ENCODE measurements around the gene GPR157.

DNA sequence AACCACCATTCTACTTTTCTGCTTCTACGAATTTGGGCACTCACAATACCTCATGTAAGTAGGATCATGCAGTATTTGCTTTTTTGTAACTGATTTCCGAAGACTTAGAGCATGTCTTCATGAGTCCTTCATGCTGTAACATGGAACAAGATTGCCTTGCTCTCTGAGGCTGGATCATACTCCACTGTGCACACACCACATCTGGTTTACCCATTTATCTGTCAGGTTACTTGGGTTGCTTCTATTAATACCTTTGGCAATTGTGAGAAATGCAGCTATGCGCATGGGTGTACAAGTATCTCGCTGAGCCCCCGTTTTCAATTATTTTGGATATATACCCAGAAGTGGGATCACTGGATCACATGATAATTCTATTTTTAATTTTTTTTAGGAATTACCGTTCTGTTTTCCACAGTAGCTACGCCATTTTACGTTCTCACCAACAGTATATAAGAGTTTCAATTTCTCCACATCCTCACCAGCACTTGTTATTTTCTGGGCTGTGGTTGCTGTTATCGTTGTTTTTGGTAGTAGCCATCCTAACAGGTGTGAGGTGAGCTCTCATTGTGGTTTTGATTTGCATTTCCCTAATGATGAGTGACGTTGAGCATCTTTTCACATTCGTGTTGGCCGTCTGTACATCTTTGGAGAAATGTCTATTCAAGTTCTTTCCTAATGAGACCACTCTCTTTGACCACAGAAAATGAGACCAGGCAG, 48.8 kb downstream of the GPR157 start:
- TF ChIP-seq, protein P1, sequence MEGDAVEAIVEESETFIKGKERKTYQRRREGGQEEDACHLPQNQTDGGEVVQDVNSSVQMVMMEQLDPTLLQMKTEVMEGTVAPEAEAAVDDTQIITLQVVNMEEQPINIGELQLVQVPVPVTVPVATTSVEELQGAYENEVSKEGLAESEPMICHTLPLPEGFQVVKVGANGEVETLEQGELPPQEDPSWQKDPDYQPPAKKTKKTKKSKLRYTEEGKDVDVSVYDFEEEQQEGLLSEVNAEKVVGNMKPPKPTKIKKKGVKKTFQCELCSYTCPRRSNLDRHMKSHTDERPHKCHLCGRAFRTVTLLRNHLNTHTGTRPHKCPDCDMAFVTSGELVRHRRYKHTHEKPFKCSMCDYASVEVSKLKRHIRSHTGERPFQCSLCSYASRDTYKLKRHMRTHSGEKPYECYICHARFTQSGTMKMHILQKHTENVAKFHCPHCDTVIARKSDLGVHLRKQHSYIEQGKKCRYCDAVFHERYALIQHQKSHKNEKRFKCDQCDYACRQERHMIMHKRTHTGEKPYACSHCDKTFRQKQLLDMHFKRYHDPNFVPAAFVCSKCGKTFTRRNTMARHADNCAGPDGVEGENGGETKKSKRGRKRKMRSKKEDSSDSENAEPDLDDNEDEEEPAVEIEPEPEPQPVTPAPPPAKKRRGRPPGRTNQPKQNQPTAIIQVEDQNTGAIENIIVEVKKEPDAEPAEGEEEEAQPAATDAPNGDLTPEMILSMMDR (IDR thresholded peaks at IDR 0.05; ENCODE audit: low read depth, low read length) = no peak
- no peak for TF ChIP-seq EZH2phosphoT487 (IDR thresholded peaks at IDR 0.05; ENCODE audit: low read depth)
